ENCODE results near the gene CCM2.
"Not testable (repeated sequence)": the region's sequence is repeated elsewhere in the genome, so short reads cannot be mapped to it uniquely, and the experiment has no call there.

CCM2 gene

DNA sequence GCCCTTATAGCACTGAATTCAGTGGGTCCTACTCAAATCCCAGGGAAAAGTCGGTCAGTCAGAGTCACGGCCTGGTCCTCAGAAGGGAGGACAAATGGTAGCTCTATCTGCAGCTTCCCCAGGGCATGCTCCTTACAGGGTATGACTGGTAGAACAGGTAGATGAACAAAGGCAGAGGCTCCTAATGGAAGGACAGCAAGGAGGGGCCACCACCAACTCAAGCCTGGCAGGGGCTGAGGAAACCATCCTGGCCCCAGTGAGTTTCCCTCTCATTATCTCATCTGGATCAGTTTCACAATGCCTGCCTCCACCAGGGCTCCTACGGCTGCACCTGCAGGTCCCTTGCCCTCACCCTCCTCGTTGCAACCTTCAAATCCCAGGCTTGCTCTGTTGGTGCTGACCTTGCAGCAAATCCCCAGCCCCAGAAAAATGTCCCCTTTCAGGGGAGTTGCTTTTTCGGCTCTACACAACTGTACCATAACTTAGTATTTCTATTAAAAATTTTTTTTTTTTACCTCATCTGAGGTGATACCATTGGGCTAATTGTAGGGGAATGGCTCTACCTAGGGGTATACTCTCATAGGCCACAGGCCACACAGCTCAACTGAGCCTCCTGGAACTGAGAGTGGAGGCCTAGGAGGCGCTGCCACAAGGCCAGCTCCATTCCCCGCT is 18.8 kb upstream of the CCM2 start:
- no peak for DNase-seq (ENCODE audit: low spot score)

DNA sequence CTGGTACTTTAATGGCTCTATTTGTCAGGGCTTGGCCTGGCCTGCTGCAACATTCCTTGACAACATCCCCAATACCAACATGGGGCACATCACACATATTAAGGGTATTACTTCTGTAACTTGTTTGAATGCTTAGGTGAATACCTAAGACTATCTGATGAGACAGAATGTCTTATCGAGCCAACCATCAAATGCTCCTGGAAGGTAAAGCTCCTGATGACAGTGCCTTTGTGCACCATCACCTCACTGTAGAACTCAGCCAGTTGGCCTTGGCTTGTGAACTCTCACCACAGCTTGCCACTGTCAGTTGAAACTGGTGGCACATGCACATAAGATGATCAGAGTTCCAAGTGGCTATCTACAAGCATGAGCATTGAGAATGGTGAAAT is 17.5 kb upstream of the CCM2 start:
- DNase-seq (ENCODE audit: low spot score), result no peak

DNA sequence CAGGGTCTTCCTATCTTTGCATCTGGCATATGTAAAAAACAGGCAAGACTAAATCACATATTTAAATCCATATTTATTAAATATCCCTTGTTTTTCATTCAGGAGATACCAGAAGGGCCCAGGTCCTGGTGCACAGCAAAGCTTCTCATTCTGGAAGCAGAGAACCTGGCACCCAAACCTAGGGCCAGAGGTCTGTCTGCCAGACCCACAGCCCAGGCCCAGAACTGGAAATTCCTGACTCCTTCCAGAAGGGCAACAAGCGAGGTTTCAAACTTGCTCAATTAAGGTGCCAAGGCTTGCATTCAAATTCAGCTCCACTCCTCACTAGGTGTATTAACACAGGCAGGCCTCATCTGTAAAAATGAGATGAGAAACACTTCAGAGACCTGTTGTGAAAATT is 17.0 kb upstream of the CCM2 start:
- no peak for DNase-seq (ENCODE audit: low spot score)

DNA sequence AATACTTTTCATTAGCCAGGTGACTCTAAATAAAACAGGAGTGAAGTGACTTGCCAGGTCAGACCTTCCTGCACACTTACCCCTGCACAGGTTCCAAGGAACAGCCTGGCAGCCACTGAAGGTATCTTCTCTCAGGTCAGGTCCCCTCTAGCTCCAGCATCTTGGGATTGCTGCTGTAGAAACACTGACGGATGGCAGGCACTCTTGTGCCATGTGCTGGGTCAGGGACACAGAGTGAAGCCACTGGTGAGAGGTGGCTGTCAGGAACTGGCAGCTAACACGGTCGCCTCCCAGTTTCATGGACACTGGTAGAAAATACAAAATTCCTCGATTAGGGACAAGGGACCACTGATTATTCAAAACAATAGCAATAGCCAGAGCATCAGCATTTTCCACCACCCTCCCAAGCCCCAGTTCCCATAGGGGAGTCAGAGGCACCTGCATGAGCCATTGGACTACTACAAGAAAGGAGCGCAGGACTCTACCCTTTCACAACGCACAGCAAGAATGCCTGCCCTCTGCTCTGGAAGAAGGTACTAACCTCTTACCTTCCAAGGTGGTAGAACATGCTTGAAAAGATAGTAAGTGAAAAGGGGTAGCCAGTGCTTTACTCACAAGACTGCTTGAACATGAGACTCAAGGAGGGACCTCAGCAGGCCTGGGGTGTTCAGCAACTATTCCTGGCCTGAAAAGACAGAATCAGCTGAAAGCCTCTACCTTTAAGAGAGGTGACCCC is 16.1 kb upstream of the CCM2 start:
- DNase-seq (ENCODE audit: low spot score), result no peak

DNA sequence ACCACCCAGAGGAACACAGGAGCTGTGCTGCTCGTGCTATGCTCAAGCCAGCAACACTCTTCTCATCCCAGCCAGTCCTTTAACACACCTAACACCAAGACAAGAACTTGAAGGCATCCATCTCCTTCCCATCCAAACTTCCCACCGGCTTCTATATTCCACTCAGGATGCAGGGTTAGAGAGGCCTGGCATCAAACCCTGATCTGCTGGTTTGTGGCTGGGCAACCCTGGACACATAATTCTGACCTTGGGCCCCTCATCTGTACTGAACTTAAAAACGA is 15.6 kb upstream of the CCM2 start:
- DNase-seq (ENCODE audit: low spot score), result no peak

DNA sequence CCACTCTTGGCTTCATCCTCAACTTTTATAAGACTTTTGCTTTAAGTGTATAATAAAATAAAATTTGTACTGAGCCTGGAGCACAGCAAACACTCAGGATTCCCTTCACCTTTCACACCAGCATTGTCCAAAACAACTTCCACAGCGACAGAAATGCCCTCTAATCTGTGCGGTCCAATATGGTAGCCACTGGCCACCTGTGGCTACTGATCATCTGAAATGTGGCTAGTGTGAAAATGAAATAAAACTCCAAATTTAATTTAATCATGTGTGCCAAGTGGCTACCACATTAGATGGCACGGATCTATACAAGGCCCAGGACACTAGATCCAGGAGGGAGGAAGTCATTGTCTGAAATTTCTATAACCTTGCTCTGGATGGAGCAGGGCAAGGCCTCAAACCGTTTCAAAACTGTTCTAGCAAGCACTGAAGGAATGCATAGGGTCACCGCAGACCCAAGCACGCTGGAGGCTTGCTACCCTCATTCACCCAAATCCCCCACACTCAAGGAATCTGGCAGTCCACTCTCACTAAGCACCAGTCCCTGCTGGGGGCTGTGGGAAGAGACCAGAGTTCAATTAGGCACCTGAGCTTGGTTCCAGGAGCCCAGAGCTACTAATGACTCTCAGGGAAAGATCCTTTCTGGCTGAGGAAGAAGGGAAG is 14.8 kb upstream of the CCM2 start:
- no peak for DNase-seq (ENCODE audit: low spot score)

DNA sequence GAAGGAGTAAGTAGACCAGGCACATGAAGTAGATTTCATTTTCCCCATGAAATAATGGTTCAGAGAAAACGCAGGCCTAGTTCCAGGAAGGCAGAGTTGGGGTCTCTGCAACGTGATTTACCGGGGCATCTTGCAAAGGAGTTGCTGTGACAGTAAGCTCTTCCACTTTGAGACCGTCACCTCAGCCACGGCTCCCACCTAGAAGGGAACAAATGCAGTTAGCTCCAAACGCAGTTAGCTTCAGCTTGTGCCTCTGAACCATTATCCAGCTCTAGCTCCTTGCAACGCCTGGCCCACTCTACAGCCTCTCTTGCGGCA is 14.1 kb upstream of the CCM2 start:
- DNase-seq (ENCODE audit: low spot score), result no peak

DNA sequence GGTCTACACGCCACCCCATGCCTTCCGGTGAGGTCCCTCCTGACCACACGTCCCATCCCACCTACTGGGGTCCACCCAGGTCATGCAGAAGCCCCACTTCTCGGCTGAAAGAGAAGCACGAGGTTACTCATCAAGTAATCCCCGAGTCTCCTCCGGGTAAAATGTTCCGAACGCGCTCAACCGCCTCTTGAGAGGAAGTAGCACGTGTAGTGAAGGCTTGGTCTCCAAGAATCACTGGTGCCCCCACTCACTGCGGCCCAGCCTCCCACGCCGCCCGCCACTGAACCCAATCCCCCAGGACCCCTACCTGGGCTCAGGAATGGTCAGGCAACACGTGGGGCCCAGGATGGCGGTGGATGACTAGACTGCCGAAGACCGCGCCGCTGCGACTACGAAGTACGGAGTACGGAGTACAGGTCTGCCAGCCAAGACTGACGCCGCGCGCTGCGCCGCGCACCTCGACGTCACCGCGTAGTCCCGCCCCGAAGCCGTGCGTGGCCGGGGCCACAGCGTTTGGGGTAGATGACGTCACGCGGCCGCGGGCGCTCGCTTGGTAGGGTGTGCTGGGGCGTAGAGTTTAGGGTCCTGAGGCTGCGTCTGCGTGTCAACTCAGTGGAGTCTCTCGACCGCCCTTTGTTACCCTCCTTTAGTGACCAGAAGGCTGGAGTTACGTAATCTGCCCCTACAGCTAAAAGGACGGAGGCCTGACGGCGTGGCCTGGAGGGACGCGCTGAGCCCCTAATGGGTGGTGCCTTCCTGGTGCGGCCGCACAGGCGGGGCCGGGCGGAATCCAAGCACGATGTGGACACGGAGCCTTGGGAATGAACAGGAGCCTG is 13.6 kb upstream of the CCM2 start:
- peak; percentile 87 for DNase-seq (ENCODE audit: low spot score)

DNA sequence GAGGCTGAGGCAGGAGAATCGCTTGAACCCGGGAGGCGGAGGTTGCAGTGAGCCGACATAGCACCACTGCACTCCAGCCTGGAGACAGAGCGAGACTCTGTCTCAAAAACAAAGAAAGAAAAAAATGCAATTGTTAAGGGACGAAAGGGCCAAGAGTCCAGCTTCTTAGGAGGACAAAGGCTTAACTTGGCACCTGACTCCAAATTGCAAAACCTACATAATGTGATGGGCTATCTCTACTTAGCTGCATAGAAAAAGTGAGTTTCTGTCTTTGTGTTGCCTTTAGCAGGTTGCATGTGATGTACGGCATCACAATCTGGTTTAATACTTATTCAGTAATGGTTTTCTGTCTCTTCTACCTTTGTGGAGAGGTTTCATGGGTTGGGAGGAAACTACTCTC is 12.5 kb upstream of the CCM2 start:
- no peak for DNase-seq (ENCODE audit: low spot score)

DNA sequence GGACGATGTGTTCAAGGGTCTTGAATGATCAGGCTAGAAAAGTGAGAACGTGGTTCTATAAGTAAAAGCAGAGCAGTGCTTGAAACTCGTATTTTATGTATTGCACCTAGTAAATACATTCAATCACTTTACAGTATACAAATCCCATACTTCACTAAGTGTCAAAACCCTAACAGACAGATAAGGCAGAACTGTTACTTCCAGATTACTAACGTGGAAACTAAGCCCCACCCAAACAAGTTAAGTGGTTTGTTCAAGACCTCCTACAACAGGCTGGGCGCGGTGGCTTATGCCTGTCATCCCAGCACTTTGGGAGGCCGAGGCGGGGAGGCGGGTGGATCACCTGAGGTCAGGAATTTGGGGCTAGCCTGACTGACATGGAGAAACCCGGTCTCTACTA is 12.0 kb upstream of the CCM2 start:
- no peak for DNase-seq (ENCODE audit: low spot score)

DNA sequence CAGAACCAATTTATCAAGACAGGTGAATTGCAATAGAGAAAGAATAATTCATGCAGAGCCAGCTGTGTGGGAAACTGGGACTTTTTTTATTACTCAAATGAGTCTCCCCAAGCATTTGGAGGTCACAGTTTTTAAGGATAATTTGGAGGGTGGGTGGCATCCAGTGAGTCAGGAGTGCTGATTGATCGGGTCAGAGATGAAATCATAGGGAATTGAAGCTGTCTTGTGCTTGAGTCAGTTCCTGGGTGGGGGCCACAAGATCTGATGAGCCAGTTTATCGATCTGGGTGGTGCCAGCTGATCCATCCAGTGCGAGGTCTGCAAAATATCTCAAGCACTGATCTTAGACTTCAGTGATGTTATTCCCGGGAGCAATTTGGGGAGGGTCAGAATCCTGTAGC is 11.3 kb upstream of the CCM2 start:
- no peak for DNase-seq (ENCODE audit: low spot score)

DNA sequence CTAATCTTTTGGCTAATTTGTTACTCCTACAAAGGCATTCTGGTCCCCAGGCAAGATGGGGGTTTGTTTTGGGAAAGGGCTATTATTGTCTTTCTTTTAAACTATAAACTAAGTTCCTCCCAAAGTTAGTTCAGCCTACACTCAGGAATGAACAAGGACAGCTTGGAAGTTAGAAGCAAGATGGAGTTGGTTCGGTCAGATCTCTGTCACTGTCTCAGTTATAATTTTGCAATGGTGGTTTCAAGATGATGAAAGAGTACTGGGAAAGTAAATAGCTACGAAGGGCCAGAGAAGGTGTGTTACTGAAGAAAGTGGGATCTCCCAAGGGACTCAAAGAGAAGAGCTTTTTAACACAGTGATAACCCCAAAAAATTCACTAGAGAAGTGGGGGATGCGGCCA is 10.9 kb upstream of the CCM2 start:
- DNase-seq (ENCODE audit: low spot score), result no peak

DNA sequence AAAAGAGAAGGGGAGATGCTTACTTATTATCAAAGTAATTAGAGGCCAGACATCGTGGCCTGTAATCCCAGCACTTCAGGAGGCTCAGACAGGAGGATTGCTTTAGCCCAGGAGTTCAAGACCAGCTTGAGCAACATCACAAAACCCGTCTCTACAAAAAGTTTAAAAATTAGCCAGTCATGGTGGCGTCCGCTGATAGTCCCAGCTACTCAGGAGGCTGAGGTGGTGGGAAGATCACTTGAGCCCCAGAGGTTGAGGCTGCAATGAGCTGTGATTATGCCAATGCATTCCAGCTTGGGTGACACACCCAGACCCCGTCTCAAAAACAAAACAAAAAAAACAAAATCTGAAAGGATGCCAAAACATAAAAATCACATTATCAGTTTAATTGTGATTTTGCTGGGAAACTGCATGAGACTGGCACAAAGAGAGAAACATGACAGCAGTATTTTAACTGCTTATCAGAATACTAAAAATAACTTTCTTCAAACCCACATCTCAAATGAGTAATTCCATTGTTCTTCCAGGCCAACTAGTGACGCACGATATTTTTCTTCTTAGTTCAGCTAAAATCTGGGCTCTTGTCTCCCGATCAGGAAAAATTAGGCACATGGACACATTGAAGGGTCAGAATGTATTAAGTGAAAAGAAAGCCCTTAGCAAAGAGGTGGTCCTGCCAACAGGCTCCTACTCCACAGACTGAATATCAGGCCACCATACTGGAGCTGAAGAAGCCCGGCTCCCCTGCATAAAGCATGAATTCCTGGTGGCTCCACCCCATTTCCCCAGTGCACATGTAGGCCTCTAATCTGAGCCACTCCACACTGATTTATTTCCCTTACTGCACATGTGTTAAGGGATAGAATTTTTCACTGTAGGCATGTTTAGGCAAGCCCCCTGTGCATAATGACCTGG is 9.6 kb upstream of the CCM2 start:
- no peak for DNase-seq (ENCODE audit: low spot score)

DNA sequence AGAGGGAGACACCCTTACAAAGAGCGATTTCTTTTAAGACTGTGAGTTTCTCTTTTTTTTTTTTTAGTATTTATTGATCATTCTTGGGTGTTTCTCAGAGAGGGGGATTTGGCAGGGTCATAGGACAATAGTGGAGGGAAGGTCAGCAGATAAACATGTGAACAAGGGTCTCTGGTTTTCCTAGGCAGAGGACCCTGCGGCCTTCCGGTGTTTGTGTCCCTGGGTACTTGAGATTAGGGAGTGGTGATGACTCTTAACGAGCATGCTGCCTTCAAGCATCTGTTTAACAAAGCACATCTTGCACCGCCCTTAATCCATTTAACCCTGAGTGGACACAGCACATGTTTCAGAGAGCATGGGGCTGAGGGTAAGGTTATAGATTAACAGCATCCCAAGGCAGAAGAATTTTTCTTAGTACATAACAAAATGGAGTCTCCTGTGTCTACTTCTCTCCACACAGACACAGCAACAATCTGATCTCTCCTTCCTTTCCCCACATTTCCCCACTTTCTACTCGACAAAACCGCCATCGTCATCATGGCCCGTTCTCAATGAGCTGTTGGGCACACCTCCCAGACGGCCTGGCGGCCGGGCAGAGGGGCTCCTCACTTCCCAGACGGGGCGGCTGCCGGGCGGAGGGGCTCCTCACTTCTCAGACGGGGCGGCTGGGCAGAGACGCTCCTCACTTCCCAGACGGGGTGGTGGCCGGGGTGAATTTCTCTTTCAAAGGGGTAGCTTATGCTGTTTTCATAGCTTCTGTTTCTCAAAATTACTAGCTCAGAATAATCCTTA is 7.8 kb upstream of the CCM2 start:
- DNase-seq (ENCODE audit: low spot score), result not testable (repeated sequence)

DNA sequence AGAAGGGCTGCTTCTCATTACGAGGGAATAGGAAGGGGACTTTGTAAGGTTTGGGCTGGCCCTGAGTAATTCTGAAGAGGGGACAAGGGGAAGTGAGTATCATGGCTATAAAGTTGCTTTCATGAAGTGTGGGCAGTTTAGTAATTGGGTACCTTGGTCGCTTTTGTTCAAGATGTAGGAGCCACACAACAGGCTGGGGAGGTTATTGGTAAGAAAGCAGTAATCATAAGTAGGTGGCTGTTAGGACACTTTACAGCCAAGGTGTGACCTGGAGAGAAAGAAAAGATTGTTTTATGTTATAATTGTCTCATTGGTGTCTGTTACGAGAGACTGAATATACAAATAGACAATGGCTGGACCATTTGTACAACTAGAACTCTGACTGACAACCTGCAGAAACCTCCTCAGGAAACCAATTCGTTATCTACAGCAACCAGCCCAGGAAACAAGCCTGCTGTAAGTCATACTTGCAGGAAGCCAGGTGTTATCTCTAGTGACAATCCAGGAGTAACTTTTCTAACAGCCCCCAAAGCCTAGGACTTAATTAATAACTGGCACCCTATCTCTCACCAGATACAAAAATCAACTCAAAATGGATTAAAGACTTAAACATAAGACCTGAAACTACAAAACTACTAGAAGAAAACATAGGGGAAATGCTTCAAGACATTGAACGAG is 5.0 kb upstream of the CCM2 start:
- DNase-seq (ENCODE audit: low spot score), result no peak

DNA sequence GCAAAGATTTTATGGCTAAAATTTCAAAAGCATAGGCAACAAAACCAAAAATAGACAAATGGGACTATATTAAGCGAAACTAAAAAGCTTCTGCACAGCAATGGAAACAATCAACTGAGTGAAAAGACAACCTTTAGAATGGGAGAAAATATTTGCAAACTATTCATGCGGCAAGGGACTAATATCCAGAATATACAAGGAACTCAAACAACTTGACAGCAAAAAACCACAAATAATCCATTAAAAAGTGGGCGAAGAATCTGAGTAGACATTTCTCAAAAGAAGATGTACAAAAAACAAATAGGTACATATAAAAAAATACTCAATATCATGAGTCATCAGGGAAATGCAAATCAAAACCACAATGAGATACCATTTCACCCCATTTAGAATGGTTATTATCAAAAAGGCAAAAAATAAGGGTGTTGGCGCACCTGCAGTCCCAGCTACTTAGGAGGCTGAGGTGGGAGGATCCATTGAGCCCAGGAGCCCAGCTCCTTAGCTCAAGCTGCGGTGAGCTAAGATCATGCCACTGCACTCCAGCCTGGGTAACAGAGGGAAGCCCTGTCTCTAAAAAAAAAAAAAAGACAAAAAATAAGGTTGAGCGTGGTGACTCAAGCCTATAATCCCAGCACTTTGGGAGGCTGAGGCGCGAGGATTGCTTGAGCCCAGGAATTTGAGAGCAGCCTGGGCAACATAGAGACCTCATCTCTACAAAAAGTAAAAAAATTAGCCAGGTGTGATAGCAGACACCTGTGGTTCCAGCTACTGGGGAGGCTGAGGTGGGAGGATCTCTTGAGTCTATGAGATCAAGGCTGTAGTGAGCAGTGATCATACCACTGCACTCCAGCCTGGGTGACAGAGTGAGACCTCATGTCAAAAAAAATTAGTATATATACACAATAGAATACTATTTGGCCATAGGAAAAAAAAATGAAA is 4.2 kb upstream of the CCM2 start:
- DNase-seq (ENCODE audit: low spot score), result no peak

DNA sequence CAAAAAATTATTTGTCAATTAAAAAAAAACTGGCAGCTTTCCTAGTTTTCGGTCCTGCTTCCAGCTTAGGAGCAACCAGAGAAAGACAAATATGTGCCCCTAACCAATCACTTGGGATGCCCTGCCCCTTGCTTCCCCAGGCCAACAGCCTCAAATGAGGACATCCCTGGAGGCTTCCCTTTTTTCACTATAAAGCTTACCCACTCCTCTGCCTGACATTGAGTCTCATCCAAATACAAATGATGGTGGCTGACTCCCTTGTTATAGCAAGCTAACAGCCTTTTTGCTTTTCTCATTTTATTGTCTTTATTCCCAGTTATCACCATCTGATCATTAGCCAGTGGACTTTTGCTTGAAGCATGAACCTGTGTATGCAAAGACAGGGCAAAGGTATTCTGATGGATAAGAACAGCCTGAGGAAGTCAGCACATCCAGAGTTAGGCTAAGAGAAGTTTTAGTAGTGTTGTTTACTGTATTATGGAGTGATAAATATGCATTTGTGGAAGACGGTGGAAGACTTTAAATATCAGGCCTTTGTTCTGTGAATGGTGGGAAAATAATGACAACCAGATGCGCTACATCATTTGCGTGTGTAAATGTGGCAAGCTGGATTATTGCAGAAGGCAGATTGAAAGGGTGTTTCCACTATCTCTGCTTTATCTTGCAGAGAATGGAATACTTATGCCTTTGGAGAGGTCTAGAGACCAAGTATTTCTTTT is 1.7 kb upstream of the CCM2 start:
- no peak for DNase-seq (ENCODE audit: low spot score)

DNA sequence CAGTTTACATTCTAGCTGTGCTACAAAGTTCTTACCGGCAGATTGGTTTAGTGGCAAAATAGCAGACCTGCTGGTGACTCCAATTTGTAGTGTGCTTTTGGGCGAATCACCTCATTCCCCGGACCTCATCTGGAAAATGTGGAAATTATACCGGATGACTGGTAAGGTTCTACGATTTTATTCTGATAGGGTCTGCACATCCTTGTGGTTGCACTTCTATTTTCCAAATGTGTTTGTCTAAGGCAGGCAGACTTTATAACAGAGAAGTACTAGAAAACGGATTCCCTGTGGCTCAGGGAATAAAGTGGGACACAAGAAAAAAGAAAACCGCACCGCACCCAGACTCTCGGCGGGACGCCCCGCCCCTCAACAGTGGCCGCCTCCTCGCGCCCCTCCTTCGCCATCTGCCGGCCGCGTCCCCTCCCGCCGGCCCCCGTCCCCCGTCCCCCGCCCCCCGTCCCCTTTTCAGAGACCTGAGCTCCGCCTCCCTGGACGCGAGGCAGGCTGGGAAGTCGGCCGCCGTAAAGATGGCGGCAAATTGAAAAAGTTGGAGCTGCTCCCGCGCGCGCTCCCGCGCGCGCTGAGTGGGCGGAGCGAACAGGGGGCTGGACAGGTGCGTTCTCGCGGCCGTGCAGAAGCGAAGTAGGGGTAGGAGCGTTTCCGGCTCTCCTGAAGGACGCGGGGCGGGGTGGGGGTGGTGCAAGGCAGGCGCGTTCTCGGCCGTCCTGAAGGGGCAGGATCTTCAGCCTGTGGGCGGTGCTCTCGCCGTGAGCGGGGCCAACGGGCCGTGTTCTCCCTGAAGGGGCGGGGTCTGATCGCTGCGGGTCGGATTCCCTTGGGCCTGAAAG is 532 bp upstream of the CCM2 start:
- peak; percentile 94 for DNase-seq (ENCODE audit: low spot score)
